KMS-11 (cell line): Measurements from ENCODE around the gene SLC25A27.

Source experiments
- H2AFZ ChIP-seq: fragments of 200-600 bp; sonication (generic); 2 replicates; pipeline ENCODE4 v1.6.1; 2016; ENCODE audit warnings: antibody characterized with exemption, mixed run types, low read depth
- H3K27ac ChIP-seq: fragments of 200-600 bp; sonication (generic); 2 replicates; pipeline ENCODE4 v1.6.1; 2016; ENCODE audit warnings: mild to moderate bottlenecking, mixed run types
- H3K27me3 ChIP-seq: fragments of 200-600 bp; sonication (generic); 2 replicates; pipeline ENCODE4 v1.6.1; 2017; ENCODE audit warnings: mild to moderate bottlenecking, low read depth, mixed run types, moderate library complexity; ENCODE audit not compliant: insufficient read depth
- H3K36me3 ChIP-seq: fragments of 200-600 bp; sonication (generic); 2 replicates; pipeline ENCODE4 v1.6.1; 2017; ENCODE audit warnings: mild to moderate bottlenecking, mixed run types; ENCODE audit not compliant: insufficient read depth
- H3K4me1 ChIP-seq: fragments of 200-600 bp; sonication (generic); 2 replicates; pipeline ENCODE4 v1.6.1; 2016; ENCODE audit warnings: mild to moderate bottlenecking, low read depth, mixed run types; ENCODE audit not compliant: poor library complexity, severe bottlenecking
- H3K4me2 ChIP-seq: fragments of 200-600 bp; sonication (generic); 2 replicates; pipeline ENCODE4 v1.7.0; 2016; ENCODE audit warnings: mild to moderate bottlenecking, mixed run types
- H3K4me3 ChIP-seq: fragments of 200-600 bp; sonication (generic); IDR thresholded peaks from 2 replicates; pipeline ENCODE4 v1.6.1; 2017; ENCODE audit warnings: low read depth, low read length, mixed read lengths; ENCODE audit not compliant: insufficient read depth
- H3K79me2 ChIP-seq: fragments of 200-600 bp; sonication (generic); 2 replicates; pipeline ENCODE4 v1.6.1; 2016; ENCODE audit warnings: low read depth, mixed run types; ENCODE audit not compliant: insufficient read depth
- H3K9ac ChIP-seq: fragments of 200-600 bp; sonication (generic); 2 replicates; pipeline ENCODE4 v1.6.1; 2016; ENCODE audit warnings: mild to moderate bottlenecking, mixed run types
- H4K20me1 ChIP-seq: fragments of 200-600 bp; sonication (generic); 2 replicates; pipeline ENCODE4 v1.6.1; 2016; ENCODE audit warnings: mild to moderate bottlenecking, mixed run types; ENCODE audit not compliant: insufficient read depth
- CTCF ChIP-seq: fragments of 200-600 bp; sonication (generic); conservative IDR thresholded peaks from 2 replicates; pipeline ENCODE4 v1.6.1; 2017; ENCODE audit warnings: low read depth, mild to moderate bottlenecking, antibody characterized with exemption, low read length, moderate library complexity, mixed read lengths

Gene SLC25A27

GRCh38 chr6:46651816-46652215 lies 959 bp upstream of the SLC25A27 start:
- Histone ChIP-seq H3K9ac (peak overlapping the region; percentile 36; the same call in 1 of the 2 replicates), H3K4me1 (peaks cover 13% of the 10 kb centered on the region), H3K36me3 (no peaks in the 10 kb centered on the region), H4K20me1 (no peaks in the 10 kb centered on the region), H3K79me2 (no peaks in the 10 kb centered on the region), H3K27me3 (no peaks in the 10 kb centered on the region), H3K4me3 (no peak overlapping the region), H2AFZ (peak overlapping the region; percentile 90), H3K27ac (no peak overlapping the region), H3K4me2 (peak overlapping the region; percentile 93)
- TF ChIP-seq CTCF = no peak

- Histone ChIP-seq H3K4me1 (peaks cover 13% of the 10 kb centered on the region), H3K27me3 (no peaks in the 10 kb centered on the region), H3K36me3 (no peaks in the 10 kb centered on the region), H3K79me2 (no peaks in the 10 kb centered on the region), H3K27ac (no peak overlapping the region), H3K9ac (peak overlapping the region; percentile 36; the same call in 1 of the 2 replicates), H2AFZ (peak overlapping the region; percentile 90), H3K4me3 (no peak overlapping the region), H3K4me2 (peak overlapping the region; percentile 93), H4K20me1 (no peaks in the 10 kb centered on the region)
- no peak for TF ChIP-seq CTCF
These were observed 558 bp upstream of the SLC25A27 start for GRCh38 chr6:46652232-46652602.

GRCh38 chr6:46653439-46654195 lies 842 bp downstream of the SLC25A27 start:
- H3K9ac ChIP-seq = peak overlapping the region; percentile 36; the same call in 1 of the 2 replicates
- H3K79me2 ChIP-seq = no peaks in the 10 kb centered on the region
- peak overlapping the region; percentile 93 for H3K4me2 ChIP-seq
- TF ChIP-seq CTCF = no peak
- no peaks in the 10 kb centered on the region for H4K20me1 ChIP-seq
- no peak overlapping the region for H3K4me3 ChIP-seq
- peak overlapping the region; percentile 90 for H2AFZ ChIP-seq
- H3K4me1 ChIP-seq = peaks cover 13% of the 10 kb centered on the region
- H3K27ac ChIP-seq = no peak overlapping the region
- H3K36me3 ChIP-seq = no peaks in the 10 kb centered on the region
- no peaks in the 10 kb centered on the region for H3K27me3 ChIP-seq

- no peaks in the 10 kb centered on the region for H3K36me3 ChIP-seq
- no peaks in the 10 kb centered on the region for H4K20me1 ChIP-seq
- H3K4me2 ChIP-seq = no peak overlapping the region
- no peaks in the 10 kb centered on the region for H3K27me3 ChIP-seq
- H3K4me3 ChIP-seq = no peak overlapping the region
- H3K27ac ChIP-seq = no peak overlapping the region
- no peak overlapping the region for H3K9ac ChIP-seq
- no peak overlapping the region for H2AFZ ChIP-seq
- no peak for TF ChIP-seq CTCF
- H3K4me1 ChIP-seq = peaks cover 13% of the 10 kb centered on the region
- no peaks in the 10 kb centered on the region for H3K79me2 ChIP-seq
These were observed 3.0 kb downstream of the SLC25A27 start for GRCh38 chr6:46655803-46656202.
